Activated CD8-positive, alpha-beta memory T cell treated with anti-CD3 and anti-CD28 coated beads, Interleukin-2, amount 50 U/mL, for 24 hours (primary cell): ENCODE measurements around the gene ZNF217.
"Not testable (repeated sequence)": the region's sequence is repeated elsewhere in the genome, so short reads cannot be mapped to it uniquely, and the experiment has no call there.

Experiments
- DNase-seq: peaks from one replicate; pipeline ENCODE4 v3.0.0-alpha.2; 2020; ENCODE audit errors: extremely low read depth

The ZNF217 gene

GRCh38 chr20:53532654-53533312, 60.9 kb downstream of the ZNF217 start:
- DNase-seq = not testable (repeated sequence)

GRCh38 chr20:53530440-53530839, 63.2 kb downstream of the ZNF217 start:
- no peak for DNase-seq

- DNase-seq = no peak
These were observed 64.0 kb downstream of the ZNF217 start for GRCh38 chr20:53529658-53530057.

GRCh38 chr20:53527196-53527595, 66.4 kb downstream of the ZNF217 start:
- no peak for DNase-seq

GRCh38 chr20:53524589-53525312, 68.9 kb downstream of the ZNF217 start:
- no peak for DNase-seq

- DNase-seq = not testable (repeated sequence)
These were observed 70.0 kb downstream of the ZNF217 start for GRCh38 chr20:53523615-53524014.

- no peak for DNase-seq
These were observed 70.9 kb downstream of the ZNF217 start for GRCh38 chr20:53522696-53523095.

- no peak for DNase-seq
These were observed 71.6 kb downstream of the ZNF217 start for GRCh38 chr20:53522026-53522425.

GRCh38 chr20:53521421-53521820, 72.2 kb downstream of the ZNF217 start:
- DNase-seq = not testable (repeated sequence)

GRCh38 chr20:53517146-53517545, 76.5 kb downstream of the ZNF217 start:
- DNase-seq = no peak
